ENCODE results near the gene ZNF579.

The ZNF579 gene

DNA sequence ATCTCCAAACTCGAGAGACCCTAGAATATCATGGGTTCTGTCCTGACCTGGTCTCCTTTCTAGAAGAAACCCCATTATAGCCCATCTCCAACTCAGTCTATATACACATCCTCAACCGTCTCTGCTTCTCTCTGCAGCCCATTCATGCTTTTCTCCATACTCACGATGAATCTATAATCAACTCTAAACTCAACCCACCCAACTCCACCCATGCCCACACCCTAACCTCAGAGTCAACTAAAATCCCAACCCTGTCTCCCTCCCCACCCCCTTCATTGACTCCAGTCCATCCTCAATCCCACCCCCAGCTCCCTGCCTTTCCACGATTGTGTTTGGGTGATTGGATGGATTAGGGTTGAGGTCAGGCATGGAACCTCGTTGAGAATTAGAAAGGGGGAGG, 37.1 kb downstream of the ZNF579 start:
- no peak overlapping the region for H3K4me3 ChIP-seq (ENCODE audit: low read depth in 1 of 2, low read length in 1 of 2)
- TF ChIP-seq, protein P1, sequence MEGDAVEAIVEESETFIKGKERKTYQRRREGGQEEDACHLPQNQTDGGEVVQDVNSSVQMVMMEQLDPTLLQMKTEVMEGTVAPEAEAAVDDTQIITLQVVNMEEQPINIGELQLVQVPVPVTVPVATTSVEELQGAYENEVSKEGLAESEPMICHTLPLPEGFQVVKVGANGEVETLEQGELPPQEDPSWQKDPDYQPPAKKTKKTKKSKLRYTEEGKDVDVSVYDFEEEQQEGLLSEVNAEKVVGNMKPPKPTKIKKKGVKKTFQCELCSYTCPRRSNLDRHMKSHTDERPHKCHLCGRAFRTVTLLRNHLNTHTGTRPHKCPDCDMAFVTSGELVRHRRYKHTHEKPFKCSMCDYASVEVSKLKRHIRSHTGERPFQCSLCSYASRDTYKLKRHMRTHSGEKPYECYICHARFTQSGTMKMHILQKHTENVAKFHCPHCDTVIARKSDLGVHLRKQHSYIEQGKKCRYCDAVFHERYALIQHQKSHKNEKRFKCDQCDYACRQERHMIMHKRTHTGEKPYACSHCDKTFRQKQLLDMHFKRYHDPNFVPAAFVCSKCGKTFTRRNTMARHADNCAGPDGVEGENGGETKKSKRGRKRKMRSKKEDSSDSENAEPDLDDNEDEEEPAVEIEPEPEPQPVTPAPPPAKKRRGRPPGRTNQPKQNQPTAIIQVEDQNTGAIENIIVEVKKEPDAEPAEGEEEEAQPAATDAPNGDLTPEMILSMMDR (IDR thresholded peaks at IDR 0.05) = no peak
- H3K36me3 ChIP-seq = no peaks in the 10 kb centered on the region
- no peak overlapping the region for H3K27ac ChIP-seq
- H3K9me3 ChIP-seq = no peaks in the 10 kb centered on the region
- H3K4me1 ChIP-seq (ENCODE audit: control insufficient read depth in 1 of 2, insufficient read depth in 1 of 2, low read depth in 1 of 2, low read length in 1 of 2) = no peaks in the 10 kb centered on the region
- peaks cover 26% of the 10 kb centered on the region for H3K27me3 ChIP-seq

DNA sequence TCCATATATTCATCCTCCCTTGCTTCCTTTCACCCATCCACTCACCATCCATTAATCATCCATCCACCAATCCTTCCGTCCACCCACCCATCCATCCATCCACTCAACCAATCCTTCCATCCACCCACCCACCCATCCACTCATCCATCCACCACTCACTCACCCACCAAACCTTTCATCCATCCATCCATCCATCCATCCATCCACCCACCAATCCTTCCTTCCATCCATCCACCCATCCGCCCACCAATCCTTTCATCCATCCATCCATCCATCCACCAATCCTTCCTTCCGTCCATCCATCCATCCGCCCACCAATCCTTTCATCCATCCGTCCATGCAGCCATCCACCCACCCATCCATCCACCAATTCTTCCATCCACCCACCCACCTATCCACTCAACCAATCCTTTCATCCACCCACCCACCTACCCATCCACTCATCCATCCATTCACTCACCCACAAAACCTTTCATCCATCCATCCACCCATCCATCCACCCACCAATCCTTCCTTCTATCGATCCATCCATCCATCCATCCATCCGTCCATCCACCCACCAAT, 38.3 kb downstream of the ZNF579 start:
- Histone ChIP-seq H3K4me3 (ENCODE audit: low read depth in 1 of 2, low read length in 1 of 2) (no peak overlapping the region), H3K9me3 (no peaks in the 10 kb centered on the region), H3K27me3 (peaks cover 15% of the 10 kb centered on the region), H3K27ac (no peak overlapping the region), H3K36me3 (no peaks in the 10 kb centered on the region), H3K4me1 (ENCODE audit: control insufficient read depth in 1 of 2, insufficient read depth in 1 of 2, low read depth in 1 of 2, low read length in 1 of 2) (no peaks in the 10 kb centered on the region)
- TF ChIP-seq, protein P1 (IDR thresholded peaks at IDR 0.05) = no peak

DNA sequence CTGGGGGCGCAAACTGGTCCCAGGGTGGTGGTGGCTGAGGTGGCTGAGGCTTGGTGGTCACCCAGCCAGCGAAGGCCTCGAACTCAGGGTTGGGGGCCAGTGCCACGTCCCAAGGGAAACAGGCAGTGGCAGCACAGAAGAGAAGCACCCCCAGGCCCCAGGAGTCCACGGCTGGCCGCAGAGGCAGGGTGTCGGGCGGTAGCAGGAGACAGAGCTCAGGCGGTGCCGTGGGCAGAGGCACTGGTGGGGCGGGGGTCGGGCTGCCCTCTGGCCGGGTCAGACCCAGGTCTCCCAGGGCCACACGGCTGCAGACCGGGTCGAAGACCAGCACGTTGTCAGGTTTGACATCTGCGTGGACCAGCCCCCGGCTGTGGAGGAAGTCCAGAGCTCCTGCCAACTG, 39.6 kb downstream of the ZNF579 start:
- Histone ChIP-seq H3K27ac (no peak overlapping the region), H3K27me3 (peaks cover 2% of the 10 kb centered on the region), H3K36me3 (no peaks in the 10 kb centered on the region), H3K4me1 (ENCODE audit: control insufficient read depth in 1 of 2, insufficient read depth in 1 of 2, low read depth in 1 of 2, low read length in 1 of 2) (no peaks in the 10 kb centered on the region), H3K4me3 (ENCODE audit: low read depth in 1 of 2, low read length in 1 of 2) (no peak overlapping the region), H3K9me3 (no peaks in the 10 kb centered on the region)
- TF ChIP-seq, protein P1 (IDR thresholded peaks at IDR 0.05) = no peak

DNA sequence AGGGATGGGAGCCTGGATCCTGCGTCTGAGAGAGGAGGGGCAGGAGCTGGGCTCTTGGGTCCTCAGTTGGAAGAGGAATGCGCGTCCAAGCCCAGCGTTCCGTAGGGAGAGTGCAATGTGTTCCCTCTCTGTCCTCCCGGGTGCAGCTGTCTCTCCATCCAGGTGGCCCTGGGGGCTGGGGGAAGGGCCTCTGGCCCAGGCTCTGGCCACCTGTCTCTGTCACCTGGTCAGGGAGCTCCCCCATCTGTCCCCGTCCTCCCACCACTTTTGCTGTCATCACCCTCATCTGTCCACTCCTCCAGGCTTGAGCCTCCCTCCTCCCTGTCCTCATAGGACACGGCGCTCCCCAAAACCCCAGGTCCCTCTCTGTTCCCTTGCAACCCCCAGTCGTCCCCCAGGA, 40.0 kb downstream of the ZNF579 start:
- H3K4me3 ChIP-seq (ENCODE audit: low read depth in 1 of 2, low read length in 1 of 2) = no peak overlapping the region
- H3K36me3 ChIP-seq = no peaks in the 10 kb centered on the region

GRCh38 chr19:55539090-55539984, 41.3 kb downstream of the ZNF579 start:
- TF ChIP-seq, protein P1 (IDR thresholded peaks at IDR 0.05) = no peak
- Histone ChIP-seq H3K36me3 (no peaks in the 10 kb centered on the region), H3K4me1 (ENCODE audit: control insufficient read depth in 1 of 2, insufficient read depth in 1 of 2, low read depth in 1 of 2, low read length in 1 of 2) (no peaks in the 10 kb centered on the region), H3K9me3 (no peaks in the 10 kb centered on the region), H3K27ac (no peak overlapping the region), H3K4me3 (ENCODE audit: low read depth in 1 of 2, low read length in 1 of 2) (no peak overlapping the region), H3K27me3 (no peaks in the 10 kb centered on the region)

More for the DNA sequence above, 40.0 kb downstream of the ZNF579 start:
- TF ChIP-seq, protein P1 (IDR thresholded peaks at IDR 0.05) = no peak
- no peaks in the 10 kb centered on the region for H3K27me3 ChIP-seq
- no peaks in the 10 kb centered on the region for H3K9me3 ChIP-seq
- no peaks in the 10 kb centered on the region for H3K4me1 ChIP-seq (ENCODE audit: control insufficient read depth in 1 of 2, insufficient read depth in 1 of 2, low read depth in 1 of 2, low read length in 1 of 2)
- H3K27ac ChIP-seq = no peak overlapping the region
